Measurements from ENCODE around the gene PLGLB1.
"Not testable (repeated sequence)": the region's sequence is repeated elsewhere in the genome, so short reads cannot be mapped to it uniquely, and the experiment has no call there.

PLGLB1 gene

DNA sequence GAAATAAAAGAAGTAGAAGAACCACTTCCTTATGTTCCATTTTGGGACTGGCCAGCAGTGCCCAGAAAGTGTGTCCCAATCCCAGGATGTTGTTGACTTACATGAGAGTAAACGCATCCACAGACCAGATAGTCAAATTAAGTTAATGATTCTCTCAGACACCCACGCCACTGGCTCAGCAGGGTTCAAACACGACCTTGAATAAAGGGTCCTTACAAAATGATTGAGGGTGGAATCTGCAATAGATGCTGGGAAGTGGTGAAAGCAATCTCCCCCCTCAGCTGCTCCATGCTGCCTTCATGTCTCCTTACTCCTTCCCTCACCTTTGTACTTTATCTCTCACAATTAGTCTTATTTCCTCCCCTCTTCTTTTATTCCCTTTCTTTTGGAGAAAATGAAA is at the start of gene PLGLB1:
Gene PLGLB1, minus strand, starts transcription at position 101 of the 400 bp plus-strand sequence. Its CDS starts 61 bp downstream, at position 40.
- not testable (repeated sequence) for DNase-seq

DNA sequence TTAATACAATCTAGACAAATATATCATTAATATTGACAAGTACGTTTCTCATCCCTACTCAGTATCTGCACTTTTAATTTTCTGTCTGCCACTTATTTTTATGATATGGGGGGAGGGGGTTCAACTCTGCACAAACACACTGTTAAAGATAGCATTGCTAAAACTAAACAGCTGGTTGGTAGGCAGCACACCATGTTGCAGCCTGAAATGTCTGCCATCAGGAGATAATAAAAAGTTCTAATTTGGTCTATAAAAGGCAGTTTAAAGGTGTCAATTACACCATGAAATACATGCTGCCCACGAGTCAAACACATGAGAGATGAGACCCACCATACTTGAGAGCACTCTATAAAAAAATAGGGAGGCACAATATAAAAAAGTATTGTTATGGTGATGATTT is 42.7 kb upstream of the PLGLB1 start:
- DNase-seq, result not testable (repeated sequence)

DNA sequence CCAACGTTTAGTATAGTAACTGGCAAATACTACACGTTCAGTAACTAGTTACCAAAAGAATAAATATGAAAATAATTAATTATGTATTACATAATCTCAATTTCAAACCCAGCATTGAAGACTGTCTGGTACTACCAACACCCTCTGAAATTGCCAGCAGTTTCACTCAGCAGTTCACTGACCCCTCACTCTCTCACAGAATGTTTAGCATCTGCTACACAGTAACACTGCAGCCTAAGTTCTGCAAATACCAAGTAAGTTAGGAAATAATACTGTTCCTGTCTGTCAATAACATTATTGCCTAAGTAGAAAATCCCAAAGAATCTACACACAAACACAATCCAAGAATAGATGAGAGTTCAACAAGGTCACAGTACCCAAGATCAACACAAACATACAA is 41.8 kb upstream of the PLGLB1 start:
- not testable (repeated sequence) for DNase-seq

DNA sequence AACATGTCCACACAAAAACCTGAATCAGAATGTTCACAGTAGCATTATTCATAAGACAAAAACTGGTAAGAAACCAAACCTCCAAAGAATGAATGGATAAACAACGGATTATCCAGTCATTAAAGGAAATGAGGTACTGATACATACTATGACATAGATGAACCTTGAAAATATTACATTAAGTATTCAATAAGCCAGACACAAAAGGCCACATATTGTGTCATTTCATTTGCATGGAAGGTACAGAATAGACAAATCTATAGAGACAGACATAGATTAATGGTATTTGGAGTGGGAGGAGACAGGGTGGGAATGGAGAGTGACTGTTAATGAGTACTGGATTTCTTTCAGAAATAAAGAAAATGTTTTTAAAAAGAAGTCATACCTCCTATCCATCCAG is 39.9 kb upstream of the PLGLB1 start:
- not testable (repeated sequence) for DNase-seq

DNA sequence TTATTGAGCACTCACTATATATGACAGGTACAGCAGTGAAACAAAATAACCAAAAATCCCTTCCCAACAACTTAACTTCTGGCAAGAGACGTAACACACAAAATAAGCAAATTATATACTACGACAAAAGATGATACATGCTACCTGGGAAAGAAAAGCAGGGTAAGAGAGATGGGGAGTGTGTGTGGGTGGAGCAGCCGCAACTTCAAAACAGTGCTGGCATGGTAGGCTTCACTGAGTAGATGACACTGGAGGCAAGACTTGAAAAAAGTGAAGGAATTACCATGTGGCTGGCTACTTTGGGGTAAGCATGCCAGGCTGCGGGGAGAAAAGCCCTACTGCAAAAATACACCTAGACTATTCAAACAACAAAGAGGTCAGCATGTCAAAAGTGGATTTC is 36.0 kb upstream of the PLGLB1 start:
- not testable (repeated sequence) for DNase-seq

DNA sequence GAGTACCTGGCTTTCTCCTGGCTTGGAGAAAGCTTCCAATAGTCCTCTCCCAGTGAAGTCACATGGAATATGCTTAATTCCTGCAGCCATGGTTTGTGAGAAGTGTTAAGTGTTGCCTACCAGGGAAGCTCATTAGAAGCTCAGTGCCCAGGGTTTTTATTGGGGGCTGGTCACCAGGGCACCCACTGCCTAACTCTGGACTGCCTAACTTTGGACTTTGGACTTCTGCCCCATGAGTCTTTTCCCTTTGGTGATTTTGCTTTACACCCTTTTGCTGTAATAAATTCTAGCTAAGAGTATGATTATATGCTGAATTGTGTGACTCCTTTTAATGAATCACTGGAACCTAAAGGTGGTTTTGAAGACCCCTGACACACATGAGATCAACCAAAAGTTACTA is 35.2 kb upstream of the PLGLB1 start:
- not testable (repeated sequence) for DNase-seq

DNA sequence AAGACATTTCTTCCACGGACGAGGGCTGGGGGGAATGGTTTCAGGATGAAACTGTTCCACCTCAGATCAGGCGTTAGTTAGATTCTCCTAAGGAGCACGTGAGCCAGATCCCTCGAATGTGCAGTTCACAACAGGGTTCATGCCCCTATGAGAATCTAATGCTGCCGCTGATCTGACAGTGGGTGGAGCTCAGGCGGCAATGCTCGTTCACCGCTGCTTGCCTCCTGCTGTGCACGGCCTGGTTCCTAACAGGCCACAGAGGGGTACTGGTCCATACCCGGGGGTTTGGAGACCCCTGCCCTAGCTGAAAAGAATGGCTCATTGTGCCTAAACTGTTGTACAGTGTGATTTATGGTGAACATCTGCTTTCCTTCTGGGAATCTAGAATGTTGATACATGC is 34.8 kb upstream of the PLGLB1 start:
- not testable (repeated sequence) for DNase-seq

DNA sequence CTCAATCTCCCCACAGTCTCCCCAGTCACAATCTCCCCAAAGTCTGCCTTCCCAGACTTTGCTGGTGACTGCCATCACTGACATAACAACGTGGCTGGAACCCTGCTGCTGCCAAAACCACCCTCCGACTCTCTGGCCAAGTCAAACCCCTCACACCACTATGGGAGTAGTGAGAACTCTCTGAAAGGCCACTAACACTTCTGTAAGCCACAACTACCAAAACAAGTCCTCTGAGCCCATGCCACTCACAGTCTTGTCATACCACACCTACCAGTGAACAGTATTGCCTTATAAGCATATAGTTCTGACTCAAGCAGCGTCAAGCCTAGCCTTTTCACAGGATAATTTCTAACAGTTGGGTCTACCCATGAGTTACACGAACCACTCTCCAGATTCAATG is 32.7 kb upstream of the PLGLB1 start:
- DNase-seq, result not testable (repeated sequence)

DNA sequence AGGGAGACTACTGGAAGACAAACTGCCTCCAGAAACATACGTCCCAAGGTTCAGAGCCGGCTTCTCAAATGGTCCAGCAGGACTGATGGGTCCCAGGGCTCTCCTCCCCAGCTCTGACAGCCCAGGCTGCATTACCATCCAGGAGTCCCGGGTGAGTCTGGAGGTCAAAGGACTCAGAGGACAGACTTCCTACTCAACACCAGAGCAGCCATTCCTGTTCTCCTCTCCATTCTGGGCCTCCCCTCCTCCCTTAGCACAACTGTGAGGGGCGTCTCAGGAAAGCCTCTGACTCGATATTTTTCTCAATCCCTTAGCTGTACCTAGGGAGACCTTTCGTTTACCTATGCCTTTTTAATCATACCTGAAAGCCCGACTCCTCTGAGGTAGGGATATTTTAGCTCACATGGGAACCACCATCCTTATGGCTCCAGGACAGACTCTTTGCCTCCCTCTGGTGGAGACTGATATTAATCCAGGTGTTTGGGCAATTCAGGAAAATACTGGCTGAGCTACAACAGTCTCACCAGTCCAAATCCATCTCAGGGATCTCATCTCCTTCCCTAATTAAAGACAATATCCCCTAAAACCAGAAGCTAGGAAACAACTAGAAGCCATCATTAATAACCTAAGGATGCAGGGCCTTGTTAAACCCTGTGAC is 19.8 kb upstream of the PLGLB1 start:
- DNase-seq, result not testable (repeated sequence)

DNA sequence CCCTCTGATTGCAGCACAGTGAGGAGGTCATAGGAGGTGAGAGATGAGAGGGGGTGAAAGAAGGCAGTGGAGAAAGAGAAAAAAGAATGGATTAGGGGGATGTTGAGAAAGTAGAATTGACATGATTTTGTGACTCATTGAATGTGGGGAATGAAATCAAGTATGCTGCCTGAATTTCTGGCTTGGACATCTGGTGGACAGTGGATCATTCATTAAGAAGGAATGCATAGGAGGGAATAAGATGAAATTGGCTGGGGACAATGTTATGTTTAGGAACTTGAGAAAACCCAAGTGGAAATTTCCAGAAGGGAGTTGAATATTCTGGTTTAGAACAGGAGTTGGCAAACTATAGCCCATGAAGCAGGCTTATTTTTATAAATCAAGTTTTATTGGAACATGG is 7.0 kb upstream of the PLGLB1 start:
- DNase-seq, result not testable (repeated sequence)

DNA sequence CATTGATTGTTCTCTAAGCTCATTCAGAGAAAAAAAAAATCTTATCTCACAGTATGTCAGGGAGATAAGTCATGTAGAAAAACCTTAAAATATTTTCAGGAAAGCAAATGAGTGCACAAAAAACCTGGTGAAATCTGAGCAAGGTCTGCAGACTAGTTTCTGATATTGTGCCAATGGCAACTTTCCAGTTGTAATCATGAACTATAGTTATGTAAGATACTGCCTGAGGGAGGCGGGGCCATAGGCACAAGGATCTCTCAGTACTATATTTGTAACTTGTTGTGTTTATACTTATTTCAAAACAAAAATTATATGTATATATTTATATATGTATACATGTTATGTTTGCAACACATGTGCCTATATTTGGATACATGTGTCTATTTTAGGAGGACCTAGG is 5.2 kb upstream of the PLGLB1 start:
- not testable (repeated sequence) for DNase-seq

DNA sequence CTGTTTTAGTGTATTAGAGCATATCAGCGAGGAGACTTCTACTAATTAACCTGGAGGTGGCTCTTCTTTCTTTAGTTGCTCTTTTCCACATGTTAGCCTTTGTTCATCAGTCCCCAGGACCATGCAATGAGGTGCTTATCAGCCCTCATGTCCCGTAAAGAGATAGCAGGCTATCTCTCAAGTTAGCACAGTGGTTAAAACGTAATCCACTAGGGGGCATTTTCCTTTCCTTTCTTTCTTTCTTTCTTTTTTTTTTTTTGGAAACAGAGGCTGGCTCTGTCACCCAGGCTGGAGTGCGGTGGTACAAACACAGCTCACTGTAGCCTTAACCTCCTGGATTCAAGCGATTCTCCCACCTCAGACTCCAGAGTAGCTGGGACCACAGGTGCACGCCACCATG is 4.3 kb upstream of the PLGLB1 start:
- not testable (repeated sequence) for DNase-seq

DNA sequence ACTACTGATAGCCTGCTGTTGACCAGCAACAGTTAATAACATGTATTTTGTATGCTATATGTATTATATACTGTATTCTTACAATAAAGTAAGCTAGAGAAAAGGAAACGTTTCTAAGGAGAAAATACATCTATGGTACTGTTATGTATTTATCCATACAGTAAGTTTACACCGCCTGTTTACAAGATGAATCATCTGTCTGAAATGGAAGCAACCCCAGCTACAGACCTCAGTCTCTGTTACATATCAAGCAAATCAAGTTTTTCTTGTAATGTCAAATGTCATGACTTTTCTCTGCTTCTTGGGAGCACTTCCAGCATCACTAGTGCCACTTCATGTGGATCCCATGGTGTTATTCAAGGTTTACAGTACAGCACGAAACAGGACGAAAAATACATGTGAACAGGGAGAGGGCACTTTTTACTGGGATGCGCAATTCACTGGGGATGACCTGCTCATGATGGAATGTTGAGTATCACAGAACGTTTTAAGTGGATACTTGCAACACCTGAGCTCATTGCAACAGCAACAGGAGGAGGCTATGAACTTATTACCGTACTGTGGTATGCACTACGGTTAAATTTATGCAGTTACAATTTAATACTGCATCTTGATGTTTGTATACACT is 2.5 kb upstream of the PLGLB1 start:
- DNase-seq, result not testable (repeated sequence)

DNA sequence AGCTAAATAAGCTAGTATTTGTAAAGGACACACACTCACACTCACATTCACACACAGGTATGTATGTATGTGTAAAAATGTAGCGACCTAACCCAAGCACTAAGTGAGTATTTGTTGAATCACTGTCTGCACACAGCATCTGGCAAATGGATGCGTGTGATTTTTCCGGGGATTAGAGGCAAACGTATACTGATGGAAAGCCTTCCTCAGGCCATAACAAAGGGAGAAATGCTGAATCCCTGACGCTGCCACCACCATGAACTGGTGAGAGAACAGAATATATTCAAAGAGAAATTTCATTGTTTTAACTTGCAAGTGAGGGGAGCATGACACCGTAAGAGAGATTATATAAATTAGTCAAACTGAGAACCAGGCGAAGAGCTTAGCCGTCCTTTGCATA is 601 bp downstream of the PLGLB1 start:
- DNase-seq, result not testable (repeated sequence)

DNA sequence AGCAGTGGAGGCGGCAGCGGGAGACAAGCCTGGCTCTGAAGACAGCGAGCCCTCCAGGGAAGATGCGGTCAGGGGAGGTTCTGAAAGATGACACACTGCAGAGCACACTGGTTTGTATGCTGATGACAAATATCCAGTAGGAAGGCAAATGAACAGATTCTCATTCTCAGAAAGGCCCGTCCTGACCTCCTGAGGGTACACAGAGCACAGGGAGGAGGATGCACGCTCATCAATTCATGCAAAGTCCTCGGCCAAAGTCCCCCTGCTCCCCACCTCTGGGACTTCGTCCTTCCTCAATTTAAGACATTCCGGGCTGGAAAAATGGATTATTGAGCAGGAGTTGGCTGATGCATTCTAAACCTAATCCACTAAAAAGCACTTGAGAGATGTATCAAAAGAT is 2.6 kb downstream of the PLGLB1 start:
- not testable (repeated sequence) for DNase-seq

DNA sequence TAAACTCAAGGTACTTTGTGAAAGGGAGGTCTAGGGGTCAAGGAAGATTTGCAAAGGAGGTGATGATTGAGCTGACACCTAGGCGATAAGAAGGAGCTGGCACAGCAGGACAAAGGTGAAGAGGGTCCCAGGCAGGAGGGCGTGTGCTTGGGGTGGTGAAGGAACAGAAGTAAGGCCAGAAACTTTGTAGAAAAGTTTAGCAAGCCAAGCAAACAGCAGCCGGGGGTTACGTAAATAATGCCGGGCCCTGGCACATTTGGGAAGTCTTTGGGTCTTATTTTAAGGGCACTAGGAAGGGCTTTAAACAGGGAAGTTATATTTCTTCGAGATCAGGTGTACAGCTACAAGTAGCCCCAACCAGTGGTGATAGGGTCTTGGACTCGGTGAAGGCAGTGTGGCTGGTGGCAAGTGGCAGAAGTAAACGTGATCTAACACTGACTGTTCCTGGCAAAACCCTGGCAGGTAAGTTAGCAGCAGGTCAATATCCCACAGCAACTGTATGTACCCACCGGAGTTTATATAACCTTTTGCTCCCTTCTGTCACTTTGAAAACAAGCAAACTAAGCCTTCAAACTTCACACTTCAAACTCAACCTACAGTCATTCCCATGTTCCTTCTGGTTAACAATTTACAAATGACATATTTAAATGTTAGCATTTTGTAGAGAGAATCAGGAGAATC is 7.0 kb downstream of the PLGLB1 start:
- DNase-seq, result not testable (repeated sequence)

DNA sequence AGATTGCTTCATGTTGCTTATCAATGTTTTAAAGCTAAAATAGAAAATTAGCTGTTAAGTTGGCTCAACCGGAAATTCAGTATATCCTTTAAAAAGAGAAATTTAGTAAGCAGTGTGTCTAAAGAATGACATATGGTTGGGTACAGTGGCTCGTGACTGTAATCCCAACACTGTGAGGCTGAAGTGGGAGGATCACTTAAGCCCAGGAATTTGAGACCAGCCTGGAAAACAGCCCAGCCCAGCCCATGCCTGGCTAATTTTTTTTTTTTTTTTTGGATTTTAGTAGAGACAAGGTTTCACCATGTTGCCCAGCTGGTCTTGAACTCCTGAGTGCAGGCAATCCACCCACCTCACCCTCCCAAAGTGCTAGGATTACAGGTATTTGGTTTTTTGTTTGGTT is 17.2 kb downstream of the PLGLB1 start:
- DNase-seq, result not testable (repeated sequence)
